Measurements from ENCODE around the gene SST. TPM values are rescaled to one million over a fixed set of nuclear protein-coding genes. Genes with fewer than 3 reads are reported as not detected.
"Not testable (repeated sequence)": the region's sequence is repeated elsewhere in the genome, so short reads cannot be mapped to it uniquely, and the experiment has no call there.

Gene SST
- polyA plus RNA-seq, 12 donors: 0.20 to 45.1 (median 0.37) TPM; not detected in 9

DNA sequence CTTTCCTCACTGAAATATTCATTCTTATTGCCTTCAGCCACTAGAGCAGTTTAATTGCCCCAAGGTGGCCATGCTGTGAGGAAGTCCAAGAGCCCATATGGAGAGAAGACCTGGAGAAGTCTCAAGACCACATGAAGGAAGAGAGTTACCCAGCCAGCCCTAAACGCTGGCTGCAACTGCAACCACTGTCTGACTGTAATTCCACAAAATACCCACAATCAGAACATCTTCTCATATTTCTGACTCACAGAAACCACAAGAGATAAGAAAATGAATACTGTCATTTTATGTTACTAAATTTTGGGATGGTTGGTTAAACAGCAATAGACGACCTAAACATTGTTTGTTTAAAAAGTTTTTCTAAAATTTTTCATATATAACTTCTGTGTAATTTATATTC is 14.7 kb upstream of the SST start:
- DNase-seq: no peak

- DNase-seq: no peak
Measured at GRCh38 chr3:187684444-187684843, 14.2 kb upstream of the SST start.

DNA sequence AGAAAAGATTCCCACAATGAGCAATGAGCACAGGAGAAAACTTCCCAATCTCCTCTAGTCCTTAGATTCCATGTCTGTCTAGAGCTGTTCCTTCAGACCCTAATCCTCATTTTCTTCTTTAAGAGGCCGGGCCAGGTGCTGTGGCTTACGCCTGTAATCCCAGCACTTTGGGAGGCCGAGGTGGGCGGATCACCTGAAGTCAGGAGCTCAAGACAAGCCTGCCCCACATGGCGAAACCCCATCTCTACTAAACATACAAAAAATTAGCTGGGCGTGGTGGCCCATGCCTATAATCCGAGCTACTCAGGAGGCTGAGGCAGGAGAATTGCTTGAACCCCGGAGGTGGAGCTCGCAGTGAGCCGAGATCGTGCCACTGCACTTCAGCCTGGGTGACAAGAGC is 11.6 kb upstream of the SST start:
- not testable (repeated sequence) for DNase-seq

DNA sequence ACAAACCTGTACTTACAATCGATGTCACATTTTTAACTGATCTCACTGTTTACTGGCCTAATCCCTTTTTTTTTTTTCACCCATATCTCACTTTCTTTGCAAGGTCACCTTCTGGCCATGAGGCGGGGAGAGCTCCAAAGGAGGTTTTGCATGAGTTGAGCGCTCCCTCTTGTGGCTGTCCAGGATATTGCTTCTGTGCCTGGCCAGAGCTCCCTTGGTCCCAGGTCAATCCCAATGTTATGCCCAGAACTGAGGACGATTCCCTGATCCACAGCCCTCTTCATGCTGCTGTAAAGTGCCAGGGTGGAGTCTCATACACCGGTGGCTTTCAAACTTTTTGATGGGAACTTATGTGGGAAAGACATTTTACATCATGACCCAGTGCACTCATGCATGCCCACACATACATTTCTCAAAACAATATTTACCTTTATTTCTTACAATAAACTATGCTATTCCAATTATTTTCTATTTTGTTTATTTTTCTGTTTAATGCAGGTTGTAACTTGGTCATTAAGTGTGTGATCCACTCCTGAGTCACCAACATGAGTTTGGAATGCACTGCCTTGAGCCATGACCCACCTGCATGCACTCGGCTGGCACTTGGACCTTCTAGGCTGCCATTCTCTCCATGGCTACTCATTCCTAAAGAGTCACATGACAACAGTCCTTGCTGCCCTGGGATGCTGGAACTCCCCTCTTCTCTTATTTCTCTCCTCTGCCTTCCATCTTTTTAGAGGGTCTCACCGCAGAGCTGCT is 9.6 kb upstream of the SST start:
- DNase-seq: peak; percentile 64

DNA sequence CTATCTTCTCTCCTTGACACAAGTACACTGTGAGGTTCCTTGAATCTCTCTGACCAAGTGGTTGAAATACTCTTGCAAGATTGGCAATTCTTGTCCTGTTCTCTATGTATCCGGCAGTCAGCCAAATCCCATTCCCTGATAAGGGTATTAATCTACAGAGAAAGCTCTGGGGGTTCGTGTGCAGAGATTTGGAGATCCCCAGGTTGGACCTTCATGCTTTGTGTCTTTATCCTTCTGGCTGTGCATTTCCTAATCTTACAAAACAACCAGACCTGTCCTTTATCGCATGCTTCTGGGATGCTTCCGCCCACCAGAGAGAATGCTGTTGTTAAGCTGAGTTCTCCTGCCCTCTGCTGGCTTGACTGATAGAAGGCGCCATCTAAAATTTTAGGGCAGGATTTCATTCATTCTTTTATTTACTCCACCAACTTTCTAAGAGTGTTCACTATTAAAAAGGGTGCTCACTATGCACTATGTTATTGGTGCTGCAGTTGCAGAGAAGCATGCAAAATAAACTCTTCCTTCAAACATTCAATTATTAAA is 8.6 kb upstream of the SST start:
- DNase-seq: peak; percentile 30

GRCh38 chr3:187677604-187678003 is 7.4 kb upstream of the SST start:
- no peak for DNase-seq

GRCh38 chr3:187673012-187673411 is 2.8 kb upstream of the SST start:
- no peak for DNase-seq

DNA sequence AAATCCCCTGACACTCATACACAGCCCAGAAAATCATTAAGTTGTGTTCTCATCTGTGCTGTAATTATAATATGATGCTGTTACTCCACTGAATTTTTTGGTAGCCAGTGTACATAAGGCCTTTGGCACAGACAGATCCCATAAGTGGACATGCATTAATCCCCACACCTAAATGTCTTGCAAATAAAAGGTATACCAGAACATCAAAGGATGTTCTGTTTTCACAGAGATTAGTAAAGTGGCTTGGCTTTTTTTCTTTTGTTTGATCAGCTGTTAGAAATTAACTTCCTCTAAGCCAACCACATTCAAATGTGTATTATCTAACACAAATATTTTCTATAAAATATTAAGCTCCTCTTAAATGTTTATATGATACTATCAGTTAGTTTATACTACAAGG is 2.7 kb downstream of the SST start:
- DNase-seq: no peak

GRCh38 chr3:187665764-187666402 is 4.3 kb downstream of the SST start:
- DNase-seq: no peak

DNA sequence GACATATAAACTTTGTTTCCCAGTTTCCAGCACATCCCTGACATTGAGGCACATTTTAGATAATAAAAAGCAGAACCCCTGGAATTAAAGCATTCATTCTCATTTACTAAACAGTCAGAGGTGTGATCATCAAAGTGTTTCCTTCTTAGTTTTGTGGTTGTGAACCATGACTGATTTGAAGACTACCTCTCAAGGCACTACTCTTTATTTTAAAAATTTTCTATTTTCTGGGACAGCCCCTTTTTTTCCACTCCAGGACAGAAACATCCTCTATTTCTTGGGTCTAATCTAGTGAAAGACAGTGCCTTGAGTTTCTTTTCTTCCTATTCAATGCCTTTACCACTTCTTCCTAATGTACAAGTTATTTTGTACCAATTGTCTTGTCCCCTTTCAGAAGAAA is 5.2 kb downstream of the SST start:
- DNase-seq: no peak

GRCh38 chr3:187662848-187663409 is 7.3 kb downstream of the SST start:
- no peak for DNase-seq

DNA sequence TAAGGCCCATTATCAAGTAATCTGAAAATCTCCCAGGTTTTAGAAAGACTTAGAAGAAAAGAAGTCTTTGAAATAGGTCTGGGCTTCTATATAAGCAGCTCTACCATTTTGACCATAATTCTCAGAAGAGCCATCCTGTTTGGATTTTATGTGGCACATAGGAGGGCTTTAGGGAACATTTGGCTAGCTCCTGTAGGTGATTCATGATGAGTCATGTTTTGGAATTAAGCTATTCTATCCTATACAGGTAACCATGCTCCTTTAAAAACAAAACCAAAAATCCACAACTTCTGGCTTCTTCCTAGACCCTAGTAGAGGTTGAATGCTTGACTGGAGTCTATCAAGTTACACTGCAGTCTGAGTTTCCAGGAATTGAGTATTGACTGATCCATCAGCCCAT is 8.9 kb downstream of the SST start:
- no peak for DNase-seq

DNA sequence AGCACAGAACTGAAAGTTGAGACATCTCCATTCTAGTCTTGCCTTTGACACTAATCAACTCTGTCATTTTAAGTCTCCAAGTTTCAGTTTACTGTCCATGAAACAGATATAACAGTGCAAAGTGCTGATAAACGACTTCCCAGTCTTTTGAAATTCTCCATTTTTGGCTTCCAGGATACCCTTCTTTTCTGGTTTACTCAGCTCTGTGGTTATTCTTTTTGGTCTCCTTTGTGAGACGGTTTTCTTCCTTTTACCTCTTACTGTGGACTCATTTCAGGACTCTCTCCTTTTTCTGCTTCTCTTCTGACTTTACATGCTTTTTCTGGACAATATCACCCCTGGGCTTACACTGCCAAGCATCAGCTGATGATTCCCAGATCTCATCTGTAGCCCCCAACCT is 18.9 kb downstream of the SST start:
- DNase-seq: no peak

GRCh38 chr3:187648177-187648576 is 22.0 kb downstream of the SST start:
- no peak for DNase-seq

GRCh38 chr3:187646906-187647660 is 23.1 kb downstream of the SST start:
- no peak for DNase-seq

DNA sequence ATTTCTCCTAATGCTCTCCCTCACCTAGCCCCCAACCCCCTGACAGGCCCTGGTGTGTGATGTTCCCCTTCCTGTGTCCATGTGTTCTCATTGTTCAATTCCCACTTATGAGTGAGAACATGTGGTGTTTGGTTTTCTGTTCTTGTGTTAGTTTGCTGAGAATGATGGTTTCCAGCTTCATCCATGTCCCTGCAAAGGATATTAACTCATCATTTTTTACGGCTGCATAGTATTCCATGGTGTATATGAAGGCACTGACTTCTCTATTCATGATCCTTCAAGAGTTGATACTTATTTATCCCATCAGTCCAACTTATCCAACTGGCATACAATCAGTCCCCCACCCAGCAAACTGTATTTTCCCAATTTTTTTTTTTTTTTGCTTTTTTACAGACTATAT is 24.8 kb downstream of the SST start:
- DNase-seq: not testable (repeated sequence)

GRCh38 chr3:187642861-187643260 is 27.3 kb downstream of the SST start:
- DNase-seq: no peak

DNA sequence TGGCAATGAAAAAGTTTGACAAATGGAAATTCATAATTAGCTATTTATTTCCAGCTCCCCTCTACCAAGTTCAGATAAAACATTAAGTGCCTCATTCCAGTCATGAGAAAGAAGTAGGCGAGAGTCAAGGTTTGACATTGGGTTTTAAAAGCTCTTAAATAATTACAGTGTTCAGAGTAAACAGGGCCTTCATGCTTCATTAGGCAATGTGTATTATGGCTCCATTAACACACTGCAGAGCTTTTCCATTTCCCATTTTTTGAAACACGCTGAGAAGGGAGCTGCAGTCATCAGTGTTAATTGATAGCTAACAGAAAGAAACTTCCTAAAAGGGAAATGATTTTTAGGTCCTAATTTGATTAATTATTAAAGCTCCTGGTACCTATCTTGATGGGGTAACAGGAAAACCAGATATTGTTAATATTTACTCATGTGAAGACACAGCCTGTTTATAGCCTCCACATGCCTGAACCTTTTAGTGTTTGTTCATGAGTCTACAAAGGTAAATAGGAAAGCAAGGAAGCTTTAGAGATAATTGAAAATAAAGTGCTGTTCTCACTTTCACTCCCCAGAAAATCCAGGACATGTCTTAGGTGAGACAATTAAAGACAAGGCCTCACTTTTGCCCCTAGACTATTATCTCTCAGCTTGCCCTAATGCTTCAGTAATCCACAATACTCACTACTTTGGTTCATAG is 28.7 kb downstream of the SST start:
- DNase-seq: no peak

- no peak for DNase-seq
Measured at GRCh38 chr3:187640569-187641059, 29.6 kb downstream of the SST start.

GRCh38 chr3:187639927-187640568 is 30.1 kb downstream of the SST start:
- no peak for DNase-seq

DNA sequence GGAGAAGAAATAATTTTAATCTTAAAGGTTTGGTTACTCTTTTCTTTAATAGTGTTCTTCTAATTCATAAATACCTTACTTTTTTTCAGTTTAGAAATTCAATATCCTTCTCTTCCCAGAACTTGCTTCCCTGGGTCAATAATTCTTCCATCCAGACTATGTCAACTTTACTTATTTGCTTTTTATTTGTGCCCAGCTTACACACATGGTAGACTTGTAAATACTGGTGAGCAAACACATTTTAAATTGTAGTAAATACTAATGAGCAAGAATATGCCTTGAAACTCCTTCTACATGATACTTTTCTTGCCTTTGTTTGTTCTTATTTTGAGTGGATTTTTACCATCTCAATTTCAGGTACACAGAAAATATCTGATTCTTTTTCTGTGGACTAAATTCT is 33.7 kb downstream of the SST start:
- no peak for DNase-seq

Measured in muscle of arm (tissue), 12 donors.